Activated B cell treated with CpG ODN at 0.5 μM for 24 hours (primary cell): Measurements from ENCODE around the gene LAPTM4A. TPM values are rescaled to one million over a fixed set of nuclear protein-coding genes. Genes with fewer than 3 reads are reported as not detected.
A peak's percentile ranks its signal among the peaks of the same experiment; 100 is the strongest.

Experiments
- ATAC-seq: fragments of 200-7000 bp; cut with Tn5 transposase; one replicate; pipeline ENCODE4 v1.10.0; 2021; ENCODE audit warnings: low read depth, mild to moderate bottlenecking, moderate library complexity
- CTCF ChIA-PET: fragments of 350-600 bp; sonication (Branson Sonifier 250); formaldehyde crosslinking; loops from one replicate; lab custom pipeline; 2021; ENCODE audit warnings: antibody characterized with exemption; lab: Charles Lee
- POLR2A ChIA-PET: fragments of 350-600 bp; sonication (Branson Sonifier 250); formaldehyde crosslinking; loops from one replicate; lab custom pipeline; 2021; ENCODE audit warnings: antibody characterized with exemption; lab: Charles Lee
- DNase-seq: peaks from one replicate; pipeline ENCODE4 v3.0.0; 2022
- H3K27ac Mint-ChIP-seq: one replicate; pipeline ENCODE4 v1.8.0; 2020; ENCODE audit warnings: mixed read lengths
- H3K27me3 Mint-ChIP-seq: one replicate; pipeline ENCODE4 v1.8.0; 2021; ENCODE audit warnings: mixed read lengths
- H3K36me3 Mint-ChIP-seq: one replicate; pipeline ENCODE4 v1.8.0; 2021; ENCODE audit warnings: low read depth, mixed read lengths
- H3K4me1 Mint-ChIP-seq: one replicate; pipeline ENCODE4 v1.8.0; 2021; ENCODE audit warnings: mixed read lengths
- H3K4me3 Mint-ChIP-seq: one replicate; pipeline ENCODE4 v1.8.0; 2020; ENCODE audit warnings: mild to moderate bottlenecking, mixed read lengths
- H3K9me3 Mint-ChIP-seq: one replicate; pipeline ENCODE4 v1.8.0; 2020; ENCODE audit warnings: mixed read lengths
- intact Hi-C: fragments of 100-400 bp; cut with micrococcal nuclease; formaldehyde crosslinking; loops from one replicate; pipeline ENCODE4 v1.15.1; 2024
- total RNA-seq: library from RNA; stranded (reverse); gene quantifications from 2 replicates; pipeline ENCODE4 v1.2.3, GENCODE V29; 2022
- TF ChIP-seq, protein P1 (sequence below): fragments of 200-600 bp; IDR thresholded peaks from one replicate; pipeline ENCODE4 v1.8.0; 2022; ENCODE audit warnings: antibody characterized with exemption, mild to moderate bottlenecking

LAPTM4A gene
- total RNA-seq, 1 donor from 2014 or later, result 47.2 TPM

DNA sequence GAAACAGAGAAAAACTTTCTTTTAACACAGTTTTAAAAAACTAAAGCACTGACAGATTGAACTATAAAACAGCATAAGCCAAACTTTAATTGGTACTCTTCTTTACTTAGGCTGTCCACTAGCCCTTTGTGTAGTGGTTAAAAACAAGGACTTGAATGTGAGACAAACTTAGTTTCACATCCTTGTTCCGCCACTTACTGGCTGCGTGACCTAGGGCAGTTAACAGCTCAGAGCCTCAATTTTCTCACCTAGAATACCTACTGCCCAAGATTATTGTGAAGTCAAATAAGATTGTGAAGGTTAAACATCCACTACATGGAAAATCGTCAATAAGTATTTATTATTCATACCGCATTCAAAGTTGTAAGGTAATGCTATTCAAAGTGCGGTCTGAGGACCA is 63.5 kb downstream of the LAPTM4A start:
- peak; percentile 36 for ATAC-seq
- peaks cover 31% of the 10 kb centered on the region for H3K4me1 Mint-ChIP-seq
- no peaks in the 10 kb centered on the region for H3K9me3 Mint-ChIP-seq
- H3K4me3 Mint-ChIP-seq, result peak overlapping the region; percentile 91
- ChIA-PET CTCF (interaction anchor here (1.0 to 1.4 kb wide), 2 partner anchors 28 to 32 kb away, joined by 3 read pairs; no protein-coding TSS in a partner anchor), POLR2A (interaction anchor here (0.6 to 1.2 kb wide), 2 partner anchors 55 to 67 kb away, joined by 3 to 7 read pairs; no protein-coding TSS in a partner anchor)
- no peak for DNase-seq
- H3K27ac Mint-ChIP-seq, result peak overlapping the region; percentile 6
- H3K27me3 Mint-ChIP-seq, result peaks cover 7% of the 10 kb centered on the region
- intact Hi-C loops, result loop anchor here (10.0 kb wide), 1 partner anchor 237 kb away; the partner anchor contains the start of gene SDC1
- peaks cover 15% of the 10 kb centered on the region for H3K36me3 Mint-ChIP-seq
- TF ChIP-seq, protein P1, sequence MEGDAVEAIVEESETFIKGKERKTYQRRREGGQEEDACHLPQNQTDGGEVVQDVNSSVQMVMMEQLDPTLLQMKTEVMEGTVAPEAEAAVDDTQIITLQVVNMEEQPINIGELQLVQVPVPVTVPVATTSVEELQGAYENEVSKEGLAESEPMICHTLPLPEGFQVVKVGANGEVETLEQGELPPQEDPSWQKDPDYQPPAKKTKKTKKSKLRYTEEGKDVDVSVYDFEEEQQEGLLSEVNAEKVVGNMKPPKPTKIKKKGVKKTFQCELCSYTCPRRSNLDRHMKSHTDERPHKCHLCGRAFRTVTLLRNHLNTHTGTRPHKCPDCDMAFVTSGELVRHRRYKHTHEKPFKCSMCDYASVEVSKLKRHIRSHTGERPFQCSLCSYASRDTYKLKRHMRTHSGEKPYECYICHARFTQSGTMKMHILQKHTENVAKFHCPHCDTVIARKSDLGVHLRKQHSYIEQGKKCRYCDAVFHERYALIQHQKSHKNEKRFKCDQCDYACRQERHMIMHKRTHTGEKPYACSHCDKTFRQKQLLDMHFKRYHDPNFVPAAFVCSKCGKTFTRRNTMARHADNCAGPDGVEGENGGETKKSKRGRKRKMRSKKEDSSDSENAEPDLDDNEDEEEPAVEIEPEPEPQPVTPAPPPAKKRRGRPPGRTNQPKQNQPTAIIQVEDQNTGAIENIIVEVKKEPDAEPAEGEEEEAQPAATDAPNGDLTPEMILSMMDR, result no peak

Other genes with a start within 250 kb of the LAPTM4A start
- 18.4 and 22.8 TPM in 2 replicates for gene TTC32, start 149.6 kb downstream of the LAPTM4A start, total RNA-seq
- gene WDR35, start 61.5 kb downstream of the LAPTM4A start, total RNA-seq, result 8.1 and 8.2 TPM in 2 replicates
- gene MATN3, start 39.0 kb downstream of the LAPTM4A start, total RNA-seq, result not detected in 2 replicates
- not detected in 2 replicates for gene SDC1, start 173.5 kb upstream of the LAPTM4A start, total RNA-seq